Measurements from ENCODE around the gene TMEM43. TPM values are rescaled to one million over a fixed set of nuclear protein-coding genes. Genes with fewer than 3 reads are reported as not detected.

Gene TMEM43
- polyA plus RNA-seq, 6 donors from 2014 or later, result 36.7 to 42.9 (median 39.2) TPM

GRCh38 chr3:14126017-14126886 lies 1.4 kb downstream of the TMEM43 start:
- no peak for ATAC-seq (ENCODE audit: low read depth in 2 of 2)
- H3K27me3 Mint-ChIP-seq, result no peaks in the 10 kb centered on the region
- peaks cover 18 to 19% of the 10 kb centered on the region in 2 donors for H3K36me3 Mint-ChIP-seq
- H3K9me3 Mint-ChIP-seq, result no peaks in the 10 kb centered on the region
- DNase-seq, result no peak
- peak overlapping the region; percentile 94 to 97 (median 94) for H3K4me3 Mint-ChIP-seq
- H3K4me1 Mint-ChIP-seq, result peaks cover 48 to 66% (median 63%) of the 10 kb centered on the region in 3 donors
- peak overlapping the region in 4 of 6 donors; percentile 79 to 96 (median 92) for H3K27ac Mint-ChIP-seq

- no peak for DNase-seq
- ATAC-seq (ENCODE audit: low read depth in 2 of 2), result no peak
- Mint-ChIP-seq H3K27ac (peak overlapping the region in 1 of 6 donors; percentile 49), H3K27me3 (no peaks in the 10 kb centered on the region), H3K4me1 (peaks cover 42 to 61% (median 59%) of the 10 kb centered on the region in 3 donors), H3K36me3 (peaks cover 19% of the 10 kb centered on the region in 2 donors), H3K9me3 (no peaks in the 10 kb centered on the region), H3K4me3 (peak overlapping the region in 7 of 8 donors; percentile 5 to 97 (median 94))
Measured at GRCh38 chr3:14126887-14127505, 2.1 kb downstream of the TMEM43 start.

GRCh38 chr3:14127516-14128161 lies 2.8 kb downstream of the TMEM43 start:
- Mint-ChIP-seq H3K27ac (peak overlapping the region in 5 of 6 donors; percentile 18 to 86 (median 49)), H3K4me3 (peak overlapping the region in 4 of 8 donors; percentile 9 to 94 (median 58)), H3K9me3 (no peaks in the 10 kb centered on the region), H3K36me3 (peaks cover 19 to 25% of the 10 kb centered on the region in 2 donors), H3K4me1 (peaks cover 36 to 57% (median 53%) of the 10 kb centered on the region in 3 donors), H3K27me3 (no peaks in the 10 kb centered on the region)
- DNase-seq (no peak), ATAC-seq (ENCODE audit: low read depth in 2 of 2) (no peak)

- peaks cover 27 to 46% (median 42%) of the 10 kb centered on the region in 3 donors for H3K4me1 Mint-ChIP-seq
- peaks cover 19 to 33% of the 10 kb centered on the region in 2 donors for H3K36me3 Mint-ChIP-seq
- no peaks in the 10 kb centered on the region for H3K9me3 Mint-ChIP-seq
- H3K27ac Mint-ChIP-seq, result no peak overlapping the region
- no peaks in the 10 kb centered on the region for H3K27me3 Mint-ChIP-seq
- ATAC-seq (ENCODE audit: low read depth in 2 of 2) (no peak), DNase-seq (no peak)
- H3K4me3 Mint-ChIP-seq, result peak overlapping the region in 2 of 8 donors; percentile 39 to 68
Measured at GRCh38 chr3:14128724-14129123, 3.9 kb downstream of the TMEM43 start.

GRCh38 chr3:14129296-14129695 lies 4.4 kb downstream of the TMEM43 start:
- no peak overlapping the region for H3K4me3 Mint-ChIP-seq
- H3K27ac Mint-ChIP-seq, result no peak overlapping the region
- H3K27me3 Mint-ChIP-seq, result no peaks in the 10 kb centered on the region
- H3K4me1 Mint-ChIP-seq, result peaks cover 26 to 41% (median 39%) of the 10 kb centered on the region in 3 donors
- H3K36me3 Mint-ChIP-seq, result peaks cover 19 to 33% of the 10 kb centered on the region in 2 donors
- ATAC-seq (ENCODE audit: low read depth in 2 of 2), result no peak
- no peak for DNase-seq
- H3K9me3 Mint-ChIP-seq, result no peaks in the 10 kb centered on the region

GRCh38 chr3:14130230-14130629 lies 5.4 kb downstream of the TMEM43 start:
- no peak for DNase-seq
- Mint-ChIP-seq H3K9me3 (no peaks in the 10 kb centered on the region), H3K4me1 (peaks cover 26 to 40% (median 39%) of the 10 kb centered on the region in 3 donors), H3K4me3 (peak overlapping the region in 1 of 8 donors; percentile 78), H3K36me3 (peaks cover 19 to 33% of the 10 kb centered on the region in 2 donors), H3K27me3 (no peaks in the 10 kb centered on the region), H3K27ac (peak overlapping the region in 2 of 6 donors; percentile 28 to 67)
- no peak for ATAC-seq (ENCODE audit: low read depth in 2 of 2)

GRCh38 chr3:14130707-14131106 lies 5.9 kb downstream of the TMEM43 start:
- Mint-ChIP-seq H3K36me3 (peaks cover 19 to 36% of the 10 kb centered on the region in 2 donors), H3K4me1 (peaks cover 25 to 36% (median 35%) of the 10 kb centered on the region in 3 donors), H3K27ac (no peak overlapping the region), H3K4me3 (no peak overlapping the region), H3K27me3 (no peaks in the 10 kb centered on the region), H3K9me3 (no peaks in the 10 kb centered on the region)
- DNase-seq (no peak), ATAC-seq (ENCODE audit: low read depth in 2 of 2) (no peak)

GRCh38 chr3:14131134-14131533 lies 6.3 kb downstream of the TMEM43 start:
- ATAC-seq (ENCODE audit: low read depth in 2 of 2) (no peak), DNase-seq (no peak)
- peak overlapping the region in 2 of 6 donors; percentile 26 to 64 for H3K27ac Mint-ChIP-seq
- no peaks in the 10 kb centered on the region for H3K9me3 Mint-ChIP-seq
- H3K36me3 Mint-ChIP-seq, result peaks cover 24 to 40% of the 10 kb centered on the region in 2 donors
- H3K4me1 Mint-ChIP-seq, result peaks cover 24 to 35% (median 31%) of the 10 kb centered on the region in 3 donors
- no peaks in the 10 kb centered on the region for H3K27me3 Mint-ChIP-seq
- no peak overlapping the region for H3K4me3 Mint-ChIP-seq

- Mint-ChIP-seq H3K4me3 (no peak overlapping the region), H3K4me1 (peaks cover 18 to 25% (median 21%) of the 10 kb centered on the region in 3 donors), H3K36me3 (peaks cover 25 to 41% of the 10 kb centered on the region in 2 donors), H3K9me3 (no peaks in the 10 kb centered on the region), H3K27ac (peak overlapping the region in 1 of 6 donors; percentile 56), H3K27me3 (no peaks in the 10 kb centered on the region)
- DNase-seq (no peak), ATAC-seq (ENCODE audit: low read depth in 2 of 2) (no peak)
Measured at GRCh38 chr3:14132120-14132519, 7.3 kb downstream of the TMEM43 start.

- Mint-ChIP-seq H3K36me3 (peaks cover 25 to 41% of the 10 kb centered on the region in 2 donors), H3K4me1 (peaks cover 15 to 20% (median 15%) of the 10 kb centered on the region in 3 donors)
- no peak for ATAC-seq (ENCODE audit: low read depth in 2 of 2)
Measured at GRCh38 chr3:14132689-14133088, 7.8 kb downstream of the TMEM43 start.

GRCh38 chr3:14133188-14133800 lies 8.4 kb downstream of the TMEM43 start:
- Mint-ChIP-seq H3K27ac (peak overlapping the region in 2 of 6 donors; percentile 38 to 56), H3K9me3 (no peaks in the 10 kb centered on the region), H3K4me3 (no peak overlapping the region), H3K27me3 (no peaks in the 10 kb centered on the region), H3K4me1 (peaks cover 9 to 15% (median 14%) of the 10 kb centered on the region in 3 donors), H3K36me3 (peaks cover 25 to 41% of the 10 kb centered on the region in 2 donors)
- DNase-seq, result no peak
- ATAC-seq (ENCODE audit: low read depth in 2 of 2), result no peak

More at GRCh38 chr3:14132689-14133088, 7.8 kb downstream of the TMEM43 start:
- Mint-ChIP-seq H3K27me3 (no peaks in the 10 kb centered on the region), H3K27ac (peak overlapping the region in 1 of 6 donors; percentile 38), H3K9me3 (no peaks in the 10 kb centered on the region), H3K4me3 (no peak overlapping the region)
- DNase-seq, result no peak

GRCh38 chr3:14133876-14134275 lies 9.0 kb downstream of the TMEM43 start:
- Mint-ChIP-seq H3K27me3 (no peaks in the 10 kb centered on the region), H3K4me3 (no peak overlapping the region), H3K4me1 (peaks cover 7 to 14% (median 11%) of the 10 kb centered on the region in 3 donors), H3K27ac (peak overlapping the region in 3 of 6 donors; percentile 11 to 38 (median 12)), H3K9me3 (no peaks in the 10 kb centered on the region), H3K36me3 (peaks cover 20 to 41% of the 10 kb centered on the region in 2 donors)
- DNase-seq (no peak), ATAC-seq (ENCODE audit: low read depth in 2 of 2) (no peak)

- Mint-ChIP-seq H3K4me1 (peaks cover 7 to 14% (median 11%) of the 10 kb centered on the region in 3 donors), H3K4me3 (no peak overlapping the region), H3K27me3 (no peaks in the 10 kb centered on the region), H3K36me3 (peaks cover 16 to 41% of the 10 kb centered on the region in 2 donors), H3K9me3 (no peaks in the 10 kb centered on the region), H3K27ac (peak overlapping the region in 3 of 6 donors; percentile 11 to 78 (median 12))
- DNase-seq (no peak), ATAC-seq (ENCODE audit: low read depth in 2 of 2) (no peak)
Measured at GRCh38 chr3:14134291-14134690, 9.4 kb downstream of the TMEM43 start.

All from naive B cell (primary cell).